ENCODE measurements around the gene GPC3.
"Not testable (repeated sequence)": the region's sequence is repeated elsewhere in the genome, so short reads cannot be mapped to it uniquely, and the experiment has no call there.

GPC3 gene

GRCh38 chrX:133638285-133638684 is 347.1 kb downstream of the GPC3 start:
- no peak for DNase-seq

GRCh38 chrX:133637765-133638164 is 347.6 kb downstream of the GPC3 start:
- DNase-seq = no peak

GRCh38 chrX:133636009-133636408 is 349.4 kb downstream of the GPC3 start:
- DNase-seq = no peak

- DNase-seq = no peak
These were observed 351.0 kb downstream of the GPC3 start for GRCh38 chrX:133634416-133634815.

GRCh38 chrX:133633950-133634349 is 351.4 kb downstream of the GPC3 start:
- no peak for DNase-seq

GRCh38 chrX:133633162-133633561 is 352.2 kb downstream of the GPC3 start:
- DNase-seq = no peak

GRCh38 chrX:133630362-133630761 is 355.0 kb downstream of the GPC3 start:
- DNase-seq = no peak

- DNase-seq = no peak
These were observed 357.7 kb downstream of the GPC3 start for GRCh38 chrX:133627673-133628072.

GRCh38 chrX:133621384-133621783 is 364.0 kb downstream of the GPC3 start:
- DNase-seq = not testable (repeated sequence)

GRCh38 chrX:133611676-133612075 is 373.7 kb downstream of the GPC3 start:
- DNase-seq = no peak

- no peak for DNase-seq
These were observed 375.3 kb downstream of the GPC3 start for GRCh38 chrX:133610056-133610455.

- no peak for DNase-seq
These were observed 376.2 kb downstream of the GPC3 start for GRCh38 chrX:133609166-133609565.

- no peak for DNase-seq
These were observed 377.0 kb downstream of the GPC3 start for GRCh38 chrX:133608406-133608805.

GRCh38 chrX:133607419-133608348 is 377.7 kb downstream of the GPC3 start:
- no peak for DNase-seq

- no peak for DNase-seq
These were observed 378.4 kb downstream of the GPC3 start for GRCh38 chrX:133606990-133607389.

GRCh38 chrX:133604801-133605200 is 380.6 kb downstream of the GPC3 start:
- no peak for DNase-seq

- DNase-seq = no peak
These were observed 382.5 kb downstream of the GPC3 start for GRCh38 chrX:133602881-133603280.

- no peak for DNase-seq
These were observed 384.3 kb downstream of the GPC3 start for GRCh38 chrX:133601116-133601515.

GRCh38 chrX:133600536-133600935 is 384.9 kb downstream of the GPC3 start:
- DNase-seq = no peak

GRCh38 chrX:133598601-133599335 is 386.6 kb downstream of the GPC3 start:
- no peak for DNase-seq

GRCh38 chrX:133594156-133594555 is 391.2 kb downstream of the GPC3 start:
- no peak for DNase-seq

GRCh38 chrX:133593531-133593930 is 391.9 kb downstream of the GPC3 start:
- DNase-seq = no peak

- DNase-seq = no peak
These were observed 394.5 kb downstream of the GPC3 start for GRCh38 chrX:133590703-133591505.
